GM12872 (cell line): ENCODE data around the gene OR6X1.

Experiments used
- TF ChIP-seq, protein P1 (sequence below): IDR thresholded peaks from 3 replicates; pipeline ENCODE4 v1.5.1; 2011; ENCODE audit warnings: low read depth, mild to moderate bottlenecking, low read length, moderate library complexity; ENCODE audit not compliant: insufficient read depth

Gene OR6X1

GRCh38 chr11:123718063-123718462 is 36.3 kb downstream of the OR6X1 start:
- TF ChIP-seq, protein P1, sequence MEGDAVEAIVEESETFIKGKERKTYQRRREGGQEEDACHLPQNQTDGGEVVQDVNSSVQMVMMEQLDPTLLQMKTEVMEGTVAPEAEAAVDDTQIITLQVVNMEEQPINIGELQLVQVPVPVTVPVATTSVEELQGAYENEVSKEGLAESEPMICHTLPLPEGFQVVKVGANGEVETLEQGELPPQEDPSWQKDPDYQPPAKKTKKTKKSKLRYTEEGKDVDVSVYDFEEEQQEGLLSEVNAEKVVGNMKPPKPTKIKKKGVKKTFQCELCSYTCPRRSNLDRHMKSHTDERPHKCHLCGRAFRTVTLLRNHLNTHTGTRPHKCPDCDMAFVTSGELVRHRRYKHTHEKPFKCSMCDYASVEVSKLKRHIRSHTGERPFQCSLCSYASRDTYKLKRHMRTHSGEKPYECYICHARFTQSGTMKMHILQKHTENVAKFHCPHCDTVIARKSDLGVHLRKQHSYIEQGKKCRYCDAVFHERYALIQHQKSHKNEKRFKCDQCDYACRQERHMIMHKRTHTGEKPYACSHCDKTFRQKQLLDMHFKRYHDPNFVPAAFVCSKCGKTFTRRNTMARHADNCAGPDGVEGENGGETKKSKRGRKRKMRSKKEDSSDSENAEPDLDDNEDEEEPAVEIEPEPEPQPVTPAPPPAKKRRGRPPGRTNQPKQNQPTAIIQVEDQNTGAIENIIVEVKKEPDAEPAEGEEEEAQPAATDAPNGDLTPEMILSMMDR: no peak

DNA sequence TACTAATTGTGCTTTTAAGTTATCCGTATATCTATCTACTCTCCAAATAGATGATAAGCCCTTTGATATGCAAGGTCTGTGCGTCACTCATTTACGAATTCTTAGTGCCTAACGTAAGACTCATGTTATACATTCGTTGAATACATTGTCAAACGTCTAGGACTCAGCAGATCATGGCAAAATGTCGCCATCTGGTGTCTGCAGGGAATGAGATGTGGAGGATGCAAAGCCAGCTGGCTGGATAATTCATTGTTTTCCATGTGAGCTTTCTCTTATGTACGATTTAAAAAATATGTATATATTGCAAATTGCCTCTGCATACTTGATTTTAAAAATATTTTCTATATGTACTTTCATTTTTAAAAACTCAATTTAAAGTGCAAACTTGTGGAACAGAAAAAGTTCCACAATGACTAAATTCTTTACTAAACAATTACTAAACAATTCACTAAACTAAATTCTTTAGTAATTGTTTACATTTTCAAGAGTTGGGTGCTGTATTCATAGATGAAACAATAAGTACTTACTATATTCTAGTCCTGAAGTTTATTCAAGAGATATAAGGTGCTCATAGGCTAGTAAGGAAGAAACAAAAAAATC is 46.6 kb downstream of the OR6X1 start:
- TF ChIP-seq, protein P1: peak; percentile 64

GRCh38 chr11:123707206-123707605 is 47.1 kb downstream of the OR6X1 start:
- TF ChIP-seq, protein P1: no peak

GRCh38 chr11:123704341-123704740 is 50.0 kb downstream of the OR6X1 start:
- TF ChIP-seq, protein P1: no peak
